Measurements from ENCODE around the gene GPATCH8. TPM values are rescaled to one million over a fixed set of nuclear protein-coding genes. Genes with fewer than 3 reads are reported as not detected.

GPATCH8 gene
- total and polyA plus RNA-seq, 8 donors: 9.8 to 23.2 (median 13.6) TPM

GRCh38 chr17:44349553-44350070 lies 153.6 kb downstream of the GPATCH8 start:
- Histone ChIP-seq H3K27ac (no peak overlapping the region), H3K4me1 (peaks cover 0 to 6% (median 0%) of the 10 kb centered on the region in 3 donors), H3K9me3 (no peaks in the 10 kb centered on the region), H3K27me3 (no peaks in the 10 kb centered on the region), H3K4me3 (no peak overlapping the region), H3K36me3 (peaks cover 4 to 14% (median 6%) of the 10 kb centered on the region in 3 donors)
- no peak for TF ChIP-seq CTCF (IDR thresholded peaks at IDR 0.05)
- no peak for FAIRE-seq
- no peak for ATAC-seq
- peak in 1 of 6 donors; percentile 49 for DNase-seq
- 86 to 87% methylated on average over 12 of the region's 12 CpGs for WGBS, 2 donors
- intact Hi-C loops (cut with DNase I): loop anchor here in 1 of 3 donors (5.0 kb wide), 1 partner anchor 137 kb away; no protein-coding TSS in a partner anchor

- no peak overlapping the region for H3K4me3 ChIP-seq
- H3K9me3 ChIP-seq: no peaks in the 10 kb centered on the region
- WGBS, 2 donors: 86 to 89% methylated on average over 6 of the region's 6 CpGs
- intact Hi-C loops (cut with DNase I): loop anchor here in 1 of 3 donors (5.0 kb wide), 1 partner anchor 137 kb away; no protein-coding TSS in a partner anchor
- H3K36me3 ChIP-seq: peaks cover 4 to 14% (median 6%) of the 10 kb centered on the region in 3 donors
- no peak for TF ChIP-seq CTCF (IDR thresholded peaks at IDR 0.05)
- FAIRE-seq: no peak
- H3K27me3 ChIP-seq: no peaks in the 10 kb centered on the region
- ATAC-seq: no peak
- no peak for DNase-seq
- no peak overlapping the region for H3K27ac ChIP-seq
- peaks cover 0 to 9% (median 0%) of the 10 kb centered on the region in 3 donors for H3K4me1 ChIP-seq
Observed at GRCh38 chr17:44348988-44349364, 154.2 kb downstream of the GPATCH8 start.

- H3K4me1 ChIP-seq: peaks cover 0 to 9% (median 0%) of the 10 kb centered on the region in 3 donors
- no peak overlapping the region for H3K4me3 ChIP-seq
- intact Hi-C loops (cut with DNase I): loop anchor here in 1 of 3 donors (5.0 kb wide), 1 partner anchor 136 kb away; no protein-coding TSS in a partner anchor
- no peaks in the 10 kb centered on the region for H3K27me3 ChIP-seq
- ATAC-seq (peak in 1 of 4 donors; percentile 2), FAIRE-seq (no peak), DNase-seq (no peak)
- no peak overlapping the region for H3K27ac ChIP-seq
- no peaks in the 10 kb centered on the region for H3K9me3 ChIP-seq
- TF ChIP-seq CTCF (IDR thresholded peaks at IDR 0.05): no peak
- 82 to 89% methylated on average over 9 of the region's 9 CpGs for WGBS, 2 donors
- peaks cover 4 to 14% (median 6%) of the 10 kb centered on the region in 3 donors for H3K36me3 ChIP-seq
Observed at GRCh38 chr17:44348234-44348987, 154.8 kb downstream of the GPATCH8 start.

Other genes starting within 250 kb of the GPATCH8 start
- under 1 TPM in 2 of 6 donors, not detected in 4; 0.24 to 0.37 TPM for gene SLC4A1, start 235.3 kb downstream of the GPATCH8 start, total RNA-seq
- not detected for gene SLC4A1, start 235.3 kb downstream of the GPATCH8 start, polyA plus RNA-seq
- gene RUNDC3A, start 194.8 kb downstream of the GPATCH8 start, total RNA-seq: 1 to 10 TPM in 5 of 6 donors, under 1 TPM in 1; 0.56 to 5.0 (median 2.9) TPM
- 10 to 100 TPM; 24.0 to 59.4 TPM for gene RUNDC3A, start 194.8 kb downstream of the GPATCH8 start, polyA plus RNA-seq
- 10 to 100 TPM; 50.7 to 72.7 (median 62.2) TPM for gene SLC25A39, start 178.6 kb downstream of the GPATCH8 start, total RNA-seq
- 100 to 1,000 TPM; 119 to 155 TPM for gene SLC25A39, start 178.6 kb downstream of the GPATCH8 start, polyA plus RNA-seq
- gene GRN, start 158.1 kb downstream of the GPATCH8 start, total RNA-seq: 100 to 1,000 TPM in 2 of 6 donors, 10 to 100 TPM in 4; 48.0 to 229 (median 69.6) TPM
- gene GRN, start 158.1 kb downstream of the GPATCH8 start, polyA plus RNA-seq: 100 to 1,000 TPM in 1 of 2 donors, 10 to 100 TPM in 1; 55.7 to 100 TPM
- gene FAM171A2, start 139.6 kb downstream of the GPATCH8 start, total RNA-seq: under 1 TPM; 0.24 to 0.97 (median 0.44) TPM
- 1 to 10 TPM in 1 of 2 donors, under 1 TPM in 1; 0.87 to 1.3 TPM for gene FAM171A2, start 139.6 kb downstream of the GPATCH8 start, polyA plus RNA-seq
- under 1 TPM; 0.09 to 0.61 (median 0.46) TPM for gene ITGA2B, start 113.8 kb downstream of the GPATCH8 start, total RNA-seq
- under 1 TPM; 0.42 to 0.53 TPM for gene ITGA2B, start 113.8 kb downstream of the GPATCH8 start, polyA plus RNA-seq
- 1 to 10 TPM in 3 of 6 donors, under 1 TPM in 3; 0.57 to 3.6 (median 1.3) TPM for gene FZD2, start 54.1 kb upstream of the GPATCH8 start, total RNA-seq
- under 1 TPM; 0.16 to 0.91 TPM for gene FZD2, start 54.1 kb upstream of the GPATCH8 start, polyA plus RNA-seq
- not detected for gene MEIOC, start 153.1 kb upstream of the GPATCH8 start, total RNA-seq
- gene MEIOC, start 153.1 kb upstream of the GPATCH8 start, polyA plus RNA-seq: not detected
- gene CCDC43, start 186.4 kb upstream of the GPATCH8 start, total RNA-seq: 1 to 10 TPM; 6.7 to 9.9 (median 9.5) TPM
- gene CCDC43, start 186.4 kb upstream of the GPATCH8 start, polyA plus RNA-seq: 1 to 10 TPM; 6.9 to 8.6 TPM
- 1 to 10 TPM; 1.0 to 5.0 (median 2.3) TPM for gene DBF4B, start 205.3 kb upstream of the GPATCH8 start, total RNA-seq
- 1 to 10 TPM; 3.3 to 5.5 TPM for gene DBF4B, start 205.3 kb upstream of the GPATCH8 start, polyA plus RNA-seq

All from pancreas (tissue), 10 donors.